A549 (cell line): ENCODE measurements around the gene PRX.

Experiments
- POLR2A ChIP-seq: IDR thresholded peaks from 2 replicates; pipeline ENCODE4 v1.6.1; 2012; ENCODE audit warnings: mild to moderate bottlenecking, low read length
- POLR2AphosphoS2 ChIP-seq: conservative IDR thresholded peaks from 2 replicates; pipeline ENCODE4 v1.6.1; 2012; ENCODE audit warnings: low read length, improper control_type of control experiment, inconsistent platforms
- RAD21 ChIP-seq, 2 experiments: fragments of >200 bp in 1 of 2; sonication (Bioruptor Twin) in 1 of 2; formaldehyde crosslinking in 1 of 2; IDR thresholded peaks in 1 of 2; conservative IDR thresholded peaks in 1 of 2; 2 replicates in 1 of 2; 3 replicates in 1 of 2; pipeline ENCODE4 v1.6.1; 2012 to 2018; ENCODE audit warnings: inconsistent platforms in 1 of 2
- USF2 ChIP-seq: fragments of 450-650 bp; IDR thresholded peaks from 2 replicates; pipeline ENCODE4 v1.6.1; 2014; ENCODE audit warnings: antibody characterized with exemption
- TF ChIP-seq, protein P1 (sequence below): fragments of 150-350 bp; IDR thresholded peaks from 2 replicates; pipeline ENCODE4 v1.6.1; 2014; ENCODE audit warnings: low read depth, mild to moderate bottlenecking, low read length

GRCh38 chr19:40389404-40390083, 23.6 kb downstream of the PRX start:
- no peak for TF ChIP-seq USF2
- TF ChIP-seq POLR2AphosphoS2 = no peak
- no peak for TF ChIP-seq RAD21 (conservative IDR thresholded peaks at IDR 0.05 in 1 of 2, IDR thresholded peaks at IDR 0.05 in 1 of 2)
- TF ChIP-seq, protein P1, sequence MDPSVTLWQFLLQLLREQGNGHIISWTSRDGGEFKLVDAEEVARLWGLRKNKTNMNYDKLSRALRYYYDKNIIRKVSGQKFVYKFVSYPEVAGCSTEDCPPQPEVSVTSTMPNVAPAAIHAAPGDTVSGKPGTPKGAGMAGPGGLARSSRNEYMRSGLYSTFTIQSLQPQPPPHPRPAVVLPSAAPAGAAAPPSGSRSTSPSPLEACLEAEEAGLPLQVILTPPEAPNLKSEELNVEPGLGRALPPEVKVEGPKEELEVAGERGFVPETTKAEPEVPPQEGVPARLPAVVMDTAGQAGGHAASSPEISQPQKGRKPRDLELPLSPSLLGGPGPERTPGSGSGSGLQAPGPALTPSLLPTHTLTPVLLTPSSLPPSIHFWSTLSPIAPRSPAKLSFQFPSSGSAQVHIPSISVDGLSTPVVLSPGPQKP = no peak
- TF ChIP-seq POLR2A = no peak
